AML-193 (cell line): Measurements from ENCODE around the gene TPBGL.
A peak's percentile ranks its signal among the peaks of the same experiment; 100 is the strongest.

ENCODE experiments used
- DNase-seq, 2 experiments: peaks; one replicate each; lab custom pipeline; 2025; lab: John Stamatoyannopoulos, UW

TPBGL gene

GRCh38 chr11:75212411-75212810 is 28.2 kb upstream of the TPBGL start:
- DNase-seq: no peak

GRCh38 chr11:75214411-75214821 is 26.2 kb upstream of the TPBGL start:
- peak; percentile 65 to 73 for DNase-seq

GRCh38 chr11:75214843-75215242 is 25.7 kb upstream of the TPBGL start:
- no peak for DNase-seq

DNA sequence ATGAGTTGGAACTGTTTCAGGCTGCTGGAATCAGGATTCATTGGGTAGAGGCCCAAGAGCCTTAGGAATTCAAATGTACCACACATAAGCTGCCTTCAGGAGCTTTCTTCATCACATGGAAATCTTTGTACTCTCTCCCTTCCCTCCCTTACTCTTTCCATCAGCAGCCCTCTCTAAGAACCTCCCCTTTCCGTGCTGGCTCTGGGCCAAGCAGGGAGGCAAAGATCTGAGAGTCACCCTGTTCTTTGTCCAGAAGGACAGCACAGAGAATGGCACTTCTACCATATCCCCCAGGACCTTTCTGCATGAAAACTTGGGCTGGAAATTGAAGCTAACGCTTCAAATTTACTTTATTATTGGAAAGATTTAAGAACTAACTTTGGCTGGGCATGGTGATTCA is 20.7 kb upstream of the TPBGL start:
- no peak for DNase-seq

- DNase-seq: no peak
Measured at GRCh38 chr11:75223954-75224643, 16.5 kb upstream of the TPBGL start.

DNA sequence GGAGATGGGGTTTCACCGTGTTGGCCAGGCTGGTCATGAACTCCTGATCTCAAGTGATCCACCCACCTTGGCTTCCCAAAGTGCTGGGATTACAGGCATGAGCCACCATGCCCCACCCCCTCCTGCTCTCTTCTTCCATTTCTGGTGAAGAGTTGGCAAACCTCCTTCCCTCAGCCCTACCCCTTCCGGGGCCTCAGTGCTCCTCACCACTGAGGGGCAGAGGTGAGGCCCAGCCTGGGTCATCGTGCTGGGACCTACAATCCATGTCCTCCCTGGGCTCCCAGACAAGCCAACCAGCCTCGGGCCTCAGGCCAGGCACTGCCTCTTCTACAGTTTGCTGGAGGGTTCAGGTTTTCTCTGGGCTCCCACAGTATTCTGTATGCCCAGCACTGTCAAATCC is 14.8 kb upstream of the TPBGL start:
- DNase-seq: no peak

GRCh38 chr11:75229466-75229865 is 11.1 kb upstream of the TPBGL start:
- DNase-seq: no peak

DNA sequence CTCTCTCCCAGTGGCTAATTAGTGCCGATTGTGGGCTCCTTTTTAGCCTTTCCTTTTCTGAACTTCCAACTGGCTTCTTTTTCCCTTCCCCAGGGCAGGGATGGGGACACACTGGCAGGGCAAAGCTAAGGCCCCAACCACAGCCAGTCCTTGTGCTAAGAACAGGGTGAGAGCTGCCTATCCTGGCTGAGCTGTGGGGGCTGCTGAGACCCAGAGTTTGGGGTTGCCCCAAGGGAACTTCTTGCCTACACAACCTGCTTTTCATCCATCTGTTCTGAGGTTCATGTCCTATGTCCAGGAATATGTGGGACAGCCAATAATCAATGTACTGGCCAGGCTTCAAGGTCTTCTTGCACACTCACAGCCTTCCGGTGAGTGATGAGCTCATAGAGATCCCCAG is 10.0 kb upstream of the TPBGL start:
- DNase-seq: no peak

- DNase-seq: peak; percentile 48 to 56
Measured at GRCh38 chr11:75233754-75234172, 6.8 kb upstream of the TPBGL start.

GRCh38 chr11:75236062-75236461 is 4.5 kb upstream of the TPBGL start:
- DNase-seq: no peak

DNA sequence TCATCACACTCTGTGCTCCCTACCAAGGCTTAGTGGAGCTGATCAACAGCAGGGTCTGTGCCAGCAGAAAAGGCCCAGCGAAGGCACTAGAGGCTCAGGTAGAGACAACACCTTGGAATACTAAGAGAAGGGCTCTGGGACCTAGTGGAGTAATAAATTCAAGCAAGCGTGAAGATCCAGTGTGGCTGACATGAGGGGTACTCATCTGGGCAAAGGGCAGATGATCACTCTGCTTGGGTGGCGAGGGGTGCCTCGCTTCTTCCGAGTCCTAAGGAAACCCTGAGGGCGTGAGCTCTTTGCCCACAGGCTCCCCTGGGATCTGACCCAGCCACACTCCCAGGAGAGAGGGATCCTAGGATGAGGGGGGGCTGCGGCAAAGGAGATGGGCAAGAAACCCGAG is 3.5 kb upstream of the TPBGL start:
- no peak for DNase-seq

DNA sequence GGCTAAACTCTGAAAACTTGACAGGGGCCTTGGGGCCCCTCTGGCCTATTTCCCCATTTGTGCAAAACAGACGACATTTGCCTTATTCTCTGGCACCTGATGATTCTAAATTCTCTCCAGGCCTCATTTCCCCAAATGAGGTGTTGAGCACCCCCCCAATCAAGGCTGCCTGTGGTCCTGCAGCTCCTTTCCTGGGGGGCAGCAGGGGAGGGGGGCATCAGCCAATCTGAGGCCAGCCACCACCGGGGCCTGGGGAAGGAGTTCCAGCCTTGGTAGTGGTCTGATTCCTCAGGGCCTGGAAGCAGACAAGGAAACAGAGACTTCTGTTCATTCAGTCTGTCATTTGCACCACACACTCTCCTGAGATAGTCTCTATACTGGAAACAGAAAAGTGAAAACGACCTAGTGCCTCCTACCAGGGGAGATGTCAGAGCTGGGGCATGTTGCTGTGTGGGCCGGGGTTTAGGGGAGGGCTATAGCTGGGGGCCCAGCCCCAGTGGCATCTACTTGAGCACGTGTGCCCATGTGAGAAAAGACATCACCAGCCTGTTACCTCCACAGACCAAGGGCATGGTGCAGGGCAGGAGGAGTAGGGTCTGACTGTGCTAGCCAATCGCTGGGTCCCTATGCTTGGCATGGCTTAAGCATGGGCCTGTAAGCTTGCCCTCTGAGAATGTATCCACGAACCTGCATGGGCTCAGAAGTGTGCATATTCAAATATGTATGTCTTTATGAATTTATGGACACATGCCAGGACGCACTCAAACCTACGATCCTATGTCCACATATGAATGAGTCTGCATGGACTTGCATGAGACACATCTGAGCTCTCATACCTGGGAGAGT is 1.8 kb upstream of the TPBGL start:
- DNase-seq: no peak

- DNase-seq: no peak
Measured at GRCh38 chr11:75239531-75240290, 863 bp upstream of the TPBGL start.

- peak in 1 of 2 experiments; percentile 32 for DNase-seq
Measured at GRCh38 chr11:75241036-75241905, 697 bp downstream of the TPBGL start.

DNA sequence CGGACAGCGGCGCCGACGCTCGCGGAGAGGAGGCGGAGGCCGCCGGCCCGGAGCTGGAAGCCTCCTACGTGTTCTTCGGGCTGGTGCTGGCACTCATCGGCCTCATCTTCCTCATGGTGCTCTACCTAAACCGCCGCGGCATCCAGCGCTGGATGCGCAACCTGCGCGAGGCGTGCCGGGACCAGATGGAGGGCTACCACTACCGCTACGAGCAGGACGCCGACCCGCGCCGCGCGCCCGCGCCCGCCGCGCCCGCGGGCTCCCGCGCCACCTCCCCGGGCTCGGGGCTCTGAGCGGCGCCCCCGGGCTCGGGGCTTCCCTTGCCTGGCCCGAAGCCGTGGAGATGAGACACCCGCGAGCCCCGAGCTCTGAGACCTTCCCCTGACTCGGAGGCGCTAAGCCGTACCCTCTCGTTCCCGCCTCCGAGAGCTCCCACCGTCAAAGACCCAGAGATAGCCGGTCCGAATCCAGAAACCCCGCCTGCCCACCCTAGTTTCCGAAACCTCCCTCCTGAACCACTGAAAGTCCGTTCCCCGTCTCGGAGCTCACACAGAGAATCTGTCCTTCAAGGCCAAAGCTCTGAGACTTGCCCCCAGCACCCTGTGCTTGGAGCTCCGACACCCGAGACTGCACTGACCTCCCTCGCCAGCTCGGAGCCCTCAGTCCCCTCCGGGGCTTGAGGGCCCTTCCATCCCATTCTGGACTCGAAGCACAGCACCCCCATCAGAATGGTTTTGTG is 1.5 kb downstream of the TPBGL start:
- no peak for DNase-seq

- DNase-seq: no peak
Measured at GRCh38 chr11:75242722-75243600, 2.4 kb downstream of the TPBGL start.

GRCh38 chr11:75244052-75244814 is 3.7 kb downstream of the TPBGL start:
- DNase-seq: no peak

- DNase-seq: no peak
Measured at GRCh38 chr11:75245356-75246005, 4.9 kb downstream of the TPBGL start.
